Kidney (tissue), 14 donors: ENCODE results near the gene SOX15. TPM values are rescaled to one million over a fixed set of nuclear protein-coding genes. Genes with fewer than 3 reads are reported as not detected.

Experiments
- DNase-seq, 5 donors: peaks; one replicate each; pipeline ENCODE4 v3.0.0-alpha.2; 2013 to 2020
- FAIRE-seq: peaks from 2 replicates; lab custom pipeline; 2012; peaks lifted over from hg19 to GRCh38; lab: Jason Lieb, UNC
- H3K27ac ChIP-seq, 2 donors: one replicate each; pipeline ENCODE4 v1.7.0; 2013; ENCODE audit warnings: low read depth in 2 of 2, low read length in 2 of 2, inconsistent platforms in 1 of 2
- H3K27me3 ChIP-seq: one replicate; pipeline ENCODE4 v1.7.1; 2013; ENCODE audit warnings: low read length, inconsistent platforms; ENCODE audit not compliant: control insufficient read depth, insufficient read depth
- H3K36me3 ChIP-seq, 3 donors: one replicate each; pipeline versions ENCODE4 v1.7.0 to v1.7.1; 2013; ENCODE audit warnings: low read length in 3 of 3, control low read depth in 1 of 3, inconsistent platforms in 1 of 3; ENCODE audit not compliant: insufficient read depth in 3 of 3, control insufficient read depth in 2 of 3
- H3K4me1 ChIP-seq, 3 donors: one replicate each; pipeline versions ENCODE4 v1.7.0 to v1.7.1; 2013; ENCODE audit warnings: low read length in 3 of 3, inconsistent platforms in 1 of 3, low read depth in 1 of 3; ENCODE audit not compliant: control insufficient read depth in 2 of 3, insufficient read depth in 2 of 3
- H3K4me3 ChIP-seq, 3 donors: one replicate each; pipeline versions ENCODE4 v1.7.0 to v1.8.1; 2013; ENCODE audit warnings: low read length in 3 of 3, control low read depth in 1 of 3, inconsistent platforms in 1 of 3
- H3K9ac ChIP-seq, 3 donors: one replicate each; pipeline versions ENCODE4 v1.7.0 to v1.7.1; 2013; ENCODE audit warnings: low read length in 3 of 3, control low read depth in 1 of 3, inconsistent platforms in 1 of 3
- H3K9me3 ChIP-seq, 3 donors: one replicate each; pipeline versions ENCODE4 v1.7.0 to v1.7.1; 2013; ENCODE audit warnings: low read length in 3 of 3, control low read depth in 1 of 3, inconsistent platforms in 1 of 3; ENCODE audit not compliant: control insufficient read depth in 2 of 3, insufficient read depth in 1 of 3
- intact Hi-C: fragments of 100-400 bp; cut with DNase I; formaldehyde crosslinking; loops from one replicate; pipeline ENCODE4 v1.11.1; 2022
- polyA plus RNA-seq: library from polyadenylated mRNA; stranded (reverse); fragments of 350-450 nt; fragmentation: Illumina TruSeq; extraction: RNeasy Lipid Tissue Mini Kit (QIAGEN cat#74804); gene quantifications from one replicate; pipeline ENCODE4 v1.2.3, GENCODE V29; 2014; ENCODE audit warnings: low read depth, low replicate concordance; ENCODE audit not compliant: insufficient read depth
- total RNA-seq: library from RNA; stranded (reverse); fragmentation: NEBNext Ultra II Directional; extraction: Animal tissue kit (Norgen Biotek cat#: 25700); gene quantifications from one replicate; pipeline ENCODE4 v1.2.1, GENCODE V29; 2021
- TF ChIP-seq, protein P1 (sequence below): IDR thresholded peaks from 3 replicates; pipeline ENCODE4 v1.5.1; 2012; ENCODE audit warnings: mild to moderate bottlenecking, moderate library complexity, borderline replicate concordance; ENCODE audit not compliant: insufficient read depth; ENCODE audit errors: extremely low read depth
- donor health status: control.
- donor health status: control.
- donor health status: control.
- donor health status: control.
- donor health status: control.
- donor health status: DM: yes; HTN: yes; CAD: no.
- donor health status: Normal renal cell carcinoma (clear cell type).

SOX15 gene
- total and polyA plus RNA-seq, 2 donors from 2014 or later = 0.80 to 0.88 TPM

DNA sequence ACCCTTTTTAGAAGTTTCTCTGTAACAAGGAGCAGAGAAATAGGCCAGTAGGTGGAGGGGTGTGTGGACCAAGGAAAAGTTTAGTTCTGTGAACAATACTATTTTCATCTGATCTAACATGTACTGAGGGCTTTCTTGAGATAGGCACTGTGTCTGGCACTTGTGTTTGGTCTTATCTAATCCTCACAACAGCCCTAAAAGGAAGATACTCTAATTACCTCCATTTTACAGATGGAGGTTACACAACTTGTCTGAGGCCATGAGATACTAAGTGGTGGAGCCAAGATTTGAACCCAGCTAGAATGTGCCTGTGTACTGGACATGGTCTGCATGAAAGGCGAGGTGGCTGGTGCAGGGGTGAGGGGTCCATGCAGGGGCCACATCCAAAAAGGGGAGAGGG is 36.5 kb downstream of the SOX15 start:
- no peak overlapping the region for H3K27ac ChIP-seq
- H3K9ac ChIP-seq = no peak overlapping the region
- H3K36me3 ChIP-seq = no peaks in the 10 kb centered on the region
- TF ChIP-seq, protein P1, sequence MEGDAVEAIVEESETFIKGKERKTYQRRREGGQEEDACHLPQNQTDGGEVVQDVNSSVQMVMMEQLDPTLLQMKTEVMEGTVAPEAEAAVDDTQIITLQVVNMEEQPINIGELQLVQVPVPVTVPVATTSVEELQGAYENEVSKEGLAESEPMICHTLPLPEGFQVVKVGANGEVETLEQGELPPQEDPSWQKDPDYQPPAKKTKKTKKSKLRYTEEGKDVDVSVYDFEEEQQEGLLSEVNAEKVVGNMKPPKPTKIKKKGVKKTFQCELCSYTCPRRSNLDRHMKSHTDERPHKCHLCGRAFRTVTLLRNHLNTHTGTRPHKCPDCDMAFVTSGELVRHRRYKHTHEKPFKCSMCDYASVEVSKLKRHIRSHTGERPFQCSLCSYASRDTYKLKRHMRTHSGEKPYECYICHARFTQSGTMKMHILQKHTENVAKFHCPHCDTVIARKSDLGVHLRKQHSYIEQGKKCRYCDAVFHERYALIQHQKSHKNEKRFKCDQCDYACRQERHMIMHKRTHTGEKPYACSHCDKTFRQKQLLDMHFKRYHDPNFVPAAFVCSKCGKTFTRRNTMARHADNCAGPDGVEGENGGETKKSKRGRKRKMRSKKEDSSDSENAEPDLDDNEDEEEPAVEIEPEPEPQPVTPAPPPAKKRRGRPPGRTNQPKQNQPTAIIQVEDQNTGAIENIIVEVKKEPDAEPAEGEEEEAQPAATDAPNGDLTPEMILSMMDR = no peak
- no peak for DNase-seq
- intact Hi-C loops = no loop called here
- H3K4me3 ChIP-seq = no peak overlapping the region
- peaks cover 0 to 27% (median 17%) of the 10 kb centered on the region in 3 donors for H3K4me1 ChIP-seq
- no peaks in the 10 kb centered on the region for H3K27me3 ChIP-seq
- no peaks in the 10 kb centered on the region for H3K9me3 ChIP-seq
- no peak for FAIRE-seq

DNA sequence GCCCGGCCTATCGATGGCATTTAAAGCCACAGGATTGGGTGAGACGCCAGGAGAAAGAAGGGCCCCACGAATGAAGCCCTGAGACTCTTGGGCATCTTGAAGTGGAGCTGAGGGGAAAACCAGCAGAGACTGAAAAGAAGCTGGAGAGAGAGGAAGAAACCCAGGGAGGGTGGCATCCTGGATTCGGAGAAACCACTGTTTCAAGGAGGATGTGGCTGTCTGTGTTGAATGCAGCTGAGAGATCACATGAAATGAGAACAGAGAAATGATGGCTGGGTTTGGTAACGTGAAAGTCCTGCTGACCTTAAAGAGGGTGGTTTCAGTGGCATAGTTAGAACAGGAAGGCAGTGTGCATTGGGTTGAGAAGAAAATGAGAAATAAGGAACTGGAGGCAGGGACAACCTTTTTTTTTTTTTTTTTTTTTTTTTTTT is 37.3 kb downstream of the SOX15 start:
- FAIRE-seq (no peak), DNase-seq (no peak)

DNA sequence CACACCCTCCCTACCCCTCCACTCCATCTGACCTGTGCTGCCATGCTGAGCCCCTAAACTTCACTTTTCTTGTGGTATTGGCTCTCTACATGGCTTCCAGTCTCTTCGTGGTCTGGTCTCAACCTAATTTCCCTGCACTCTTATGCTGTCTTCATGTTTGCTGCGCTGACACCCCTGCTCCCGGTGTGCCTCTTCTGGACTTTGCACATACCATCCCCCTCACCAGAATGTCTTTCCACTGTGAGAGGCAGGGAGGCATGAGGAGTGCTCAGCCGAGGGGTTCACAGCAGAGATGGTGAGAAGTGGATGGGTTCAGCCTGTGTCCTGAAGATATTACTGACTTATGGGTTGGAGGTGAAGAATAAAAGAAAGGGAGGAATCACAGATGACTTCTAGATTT is 38.5 kb downstream of the SOX15 start:
- Histone ChIP-seq H3K27ac (peak overlapping the region in 1 of 2 donors; percentile 16), H3K9ac (no peak overlapping the region), H3K4me1 (peaks cover 0 to 17% (median 10%) of the 10 kb centered on the region in 3 donors), H3K9me3 (no peaks in the 10 kb centered on the region), H3K36me3 (no peaks in the 10 kb centered on the region), H3K27me3 (no peaks in the 10 kb centered on the region), H3K4me3 (no peak overlapping the region)
- TF ChIP-seq, protein P1 = no peak
- intact Hi-C loops = no loop called here
- peak in 1 of 5 donors; percentile 66 for DNase-seq
- no peak for FAIRE-seq

More for the DNA sequence above, 37.3 kb downstream of the SOX15 start:
- Histone ChIP-seq H3K27ac (no peak overlapping the region), H3K4me1 (peaks cover 0 to 23% (median 14%) of the 10 kb centered on the region in 3 donors), H3K27me3 (no peaks in the 10 kb centered on the region), H3K4me3 (no peak overlapping the region), H3K9ac (no peak overlapping the region), H3K36me3 (no peaks in the 10 kb centered on the region), H3K9me3 (no peaks in the 10 kb centered on the region)
- intact Hi-C loops = no loop called here
- TF ChIP-seq, protein P1 = no peak

DNA sequence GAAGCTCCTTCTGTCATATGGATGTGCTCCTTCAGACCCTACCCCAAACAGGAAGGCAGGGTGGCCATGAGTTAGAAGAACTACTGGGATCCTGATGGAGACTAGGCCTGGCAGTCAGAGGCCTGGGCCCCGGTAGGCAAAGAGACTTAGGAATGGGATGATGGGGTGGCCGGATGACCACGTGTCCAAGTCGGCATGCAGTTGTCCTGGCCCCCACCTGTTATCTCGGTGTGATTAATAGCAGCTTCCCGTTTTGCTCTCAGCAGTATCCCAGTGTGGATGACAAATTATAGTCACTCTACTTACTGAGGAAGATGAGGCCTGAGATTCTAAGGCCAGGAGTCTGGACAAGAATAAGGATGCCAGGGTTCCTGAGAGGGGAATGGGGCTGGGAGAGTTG is 39.5 kb downstream of the SOX15 start:
- H3K27me3 ChIP-seq = no peaks in the 10 kb centered on the region
- intact Hi-C loops = no loop called here
- H3K4me1 ChIP-seq = peaks cover 0 to 17% (median 10%) of the 10 kb centered on the region in 3 donors
- H3K36me3 ChIP-seq = no peaks in the 10 kb centered on the region
- H3K9ac ChIP-seq = peak overlapping the region in 1 of 3 donors; percentile 95
- H3K9me3 ChIP-seq = no peaks in the 10 kb centered on the region
- H3K4me3 ChIP-seq = peak overlapping the region in 1 of 3 donors; percentile 70
- DNase-seq = no peak
- FAIRE-seq = no peak
- no peak overlapping the region for H3K27ac ChIP-seq
- TF ChIP-seq, protein P1 = no peak
